Kidney epithelial cell (primary cell): ENCODE results near the gene COPS8. TPM values are rescaled to one million over a fixed set of nuclear protein-coding genes. Genes with fewer than 3 reads are reported as not detected.

Experiments
- DNase-seq: peaks from one replicate; pipeline ENCODE4 v3.0.0-alpha.2; 2010; ENCODE audit warnings: low read depth
- H3K27me3 ChIP-seq: 2 replicates; pipeline ENCODE4 v1.6.0; 2011; ENCODE audit warnings: low read length; ENCODE audit not compliant: control insufficient read depth, insufficient read depth
- H3K36me3 ChIP-seq: 2 replicates; pipeline ENCODE4 v1.5.1; 2011; ENCODE audit warnings: low read length; ENCODE audit not compliant: control insufficient read depth, insufficient read depth
- H3K4me3 ChIP-seq: 2 replicates; pipeline ENCODE4 v1.5.1; 2011; ENCODE audit warnings: low read depth, mild to moderate bottlenecking, control low read depth, low read length
- CTCF ChIP-seq: IDR thresholded peaks from 2 replicates; pipeline ENCODE4 v1.5.1; 2011; ENCODE audit warnings: mild to moderate bottlenecking, moderate library complexity, low read length, control low read depth, inconsistent platforms; ENCODE audit not compliant: insufficient read depth, poor library complexity, severe bottlenecking
- total RNA-seq: library from RNA; depleted of rRNA; stranded (reverse); fragments of >200 nt; gene quantifications from 2 replicates; pipeline ENCODE4 v1.2.3, GENCODE V29; 2015

COPS8 gene
- total RNA-seq, 1 donor from 2014 or later = 156 TPM

GRCh38 chr2:237075749-237076599, 9.7 kb upstream of the COPS8 start:
- TF ChIP-seq CTCF = no peak
- Histone ChIP-seq H3K4me3 (no peak overlapping the region), H3K27me3 (no peaks in the 10 kb centered on the region), H3K36me3 (no peaks in the 10 kb centered on the region)
- DNase-seq = no peak

GRCh38 chr2:237081596-237081995, 4.1 kb upstream of the COPS8 start:
- no peak overlapping the region for H3K4me3 ChIP-seq
- no peaks in the 10 kb centered on the region for H3K27me3 ChIP-seq
- TF ChIP-seq CTCF = no peak
- no peak for DNase-seq
- H3K36me3 ChIP-seq = no peaks in the 10 kb centered on the region

GRCh38 chr2:237083026-237083425, 2.7 kb upstream of the COPS8 start:
- Histone ChIP-seq H3K36me3 (no peaks in the 10 kb centered on the region), H3K27me3 (no peaks in the 10 kb centered on the region), H3K4me3 (no peak overlapping the region)
- DNase-seq = no peak
- no peak for TF ChIP-seq CTCF

- no peak for TF ChIP-seq CTCF
Observed at GRCh38 chr2:237084444-237084843, 1.2 kb upstream of the COPS8 start.

GRCh38 chr2:237090906-237091305, 5.2 kb downstream of the COPS8 start:
- no peak for DNase-seq
- no peak overlapping the region for H3K4me3 ChIP-seq
- H3K27me3 ChIP-seq = no peaks in the 10 kb centered on the region
- TF ChIP-seq CTCF = no peak
- no peaks in the 10 kb centered on the region for H3K36me3 ChIP-seq

More at GRCh38 chr2:237084444-237084843, 1.2 kb upstream of the COPS8 start:
- Histone ChIP-seq H3K36me3 (no peaks in the 10 kb centered on the region), H3K4me3 (no peak overlapping the region), H3K27me3 (no peaks in the 10 kb centered on the region)
- DNase-seq = no peak

- DNase-seq = no peak
- H3K4me3 ChIP-seq = no peak overlapping the region
- H3K27me3 ChIP-seq = no peaks in the 10 kb centered on the region
- H3K36me3 ChIP-seq = no peaks in the 10 kb centered on the region
- no peak for TF ChIP-seq CTCF
Observed at GRCh38 chr2:237091779-237092436, 6.2 kb downstream of the COPS8 start.
